Measurements from ENCODE around the gene NAALADL1. TPM values are rescaled to one million over a fixed set of nuclear protein-coding genes. Genes with fewer than 3 reads are reported as not detected.

NAALADL1 gene
- total RNA-seq, 1 experiment from 2014 or later = not detected

DNA sequence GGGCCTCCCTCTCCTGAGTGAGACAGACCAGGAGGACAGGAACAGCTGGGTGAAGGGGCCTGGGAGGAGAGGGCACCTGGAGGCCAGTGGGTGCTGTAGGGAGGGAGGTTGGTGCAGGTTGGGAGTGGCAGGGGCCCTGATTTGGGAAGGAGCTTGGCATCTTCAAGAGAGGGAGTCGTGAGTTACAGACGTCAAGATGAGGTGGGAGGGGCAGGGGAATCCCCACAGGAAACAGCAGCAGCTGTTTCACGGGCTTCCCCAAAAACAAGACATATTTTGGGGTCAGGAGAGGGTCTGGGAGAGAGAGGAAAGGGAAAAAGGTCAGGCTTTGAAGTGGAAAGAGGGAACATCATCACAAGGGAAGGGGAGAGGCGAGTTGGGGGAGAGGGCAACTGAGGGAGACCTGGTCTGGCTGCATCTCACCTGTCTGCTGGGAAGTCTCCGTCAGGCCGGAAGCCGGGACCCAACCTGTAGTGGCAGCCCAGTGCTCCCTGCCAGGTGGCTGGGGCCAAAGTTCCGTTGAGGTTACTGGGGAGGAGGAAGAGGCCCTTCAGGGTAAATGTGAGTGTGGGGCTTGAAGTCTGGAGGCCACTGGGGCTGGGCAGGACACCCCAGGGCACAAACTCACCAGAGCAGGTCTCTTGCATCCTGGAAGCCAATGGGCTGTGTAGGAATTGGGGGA is 4.4 kb downstream of the NAALADL1 start:
- intact Hi-C loops (cut with micrococcal nuclease; ENCODE audit: unreplicated experiment) = no loop called here

GRCh38 chr11:65051398-65051858 is 6.9 kb downstream of the NAALADL1 start:
- CTCF ChIA-PET = no interaction called here
- no peaks in the 10 kb centered on the region for H3K9me3 ChIP-seq (ENCODE audit: low read depth, low read length, poor library complexity, severe bottlenecking)
- H3K4me1 ChIP-seq (ENCODE audit: insufficient read depth, low read length, poor library complexity, severe bottlenecking) = no peaks in the 10 kb centered on the region
- no peaks in the 10 kb centered on the region for H3K36me3 ChIP-seq (ENCODE audit: insufficient read depth, low read length, poor library complexity, severe bottlenecking)
- no peak overlapping the region for H3K27ac ChIP-seq (ENCODE audit: low read depth, low read length, poor library complexity, severe bottlenecking)
- POLR2A ChIA-PET (ENCODE audit: low non-redundant PET) = no interaction called here
- no peak overlapping the region for H3K4me3 ChIP-seq (ENCODE audit: low read depth, low read length, poor library complexity, severe bottlenecking)
- H3K27me3 ChIP-seq (replicated peaks; ENCODE audit: insufficient read depth, low read depth, low read length, poor library complexity) = no peaks in the 10 kb centered on the region
- DNase-seq (ENCODE audit: low spot score) = no peak
- TF ChIP-seq, protein P1, sequence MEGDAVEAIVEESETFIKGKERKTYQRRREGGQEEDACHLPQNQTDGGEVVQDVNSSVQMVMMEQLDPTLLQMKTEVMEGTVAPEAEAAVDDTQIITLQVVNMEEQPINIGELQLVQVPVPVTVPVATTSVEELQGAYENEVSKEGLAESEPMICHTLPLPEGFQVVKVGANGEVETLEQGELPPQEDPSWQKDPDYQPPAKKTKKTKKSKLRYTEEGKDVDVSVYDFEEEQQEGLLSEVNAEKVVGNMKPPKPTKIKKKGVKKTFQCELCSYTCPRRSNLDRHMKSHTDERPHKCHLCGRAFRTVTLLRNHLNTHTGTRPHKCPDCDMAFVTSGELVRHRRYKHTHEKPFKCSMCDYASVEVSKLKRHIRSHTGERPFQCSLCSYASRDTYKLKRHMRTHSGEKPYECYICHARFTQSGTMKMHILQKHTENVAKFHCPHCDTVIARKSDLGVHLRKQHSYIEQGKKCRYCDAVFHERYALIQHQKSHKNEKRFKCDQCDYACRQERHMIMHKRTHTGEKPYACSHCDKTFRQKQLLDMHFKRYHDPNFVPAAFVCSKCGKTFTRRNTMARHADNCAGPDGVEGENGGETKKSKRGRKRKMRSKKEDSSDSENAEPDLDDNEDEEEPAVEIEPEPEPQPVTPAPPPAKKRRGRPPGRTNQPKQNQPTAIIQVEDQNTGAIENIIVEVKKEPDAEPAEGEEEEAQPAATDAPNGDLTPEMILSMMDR (conservative IDR thresholded peaks at IDR 0.05; ENCODE audit: low read depth, low read length) = no peak
- TF ChIP-seq EZH2 (IDR thresholded peaks at IDR 0.05; ENCODE audit: borderline replicate concordance, low read depth, low read length, poor library complexity, severe bottlenecking) = no peak
- intact Hi-C loops (cut with micrococcal nuclease; ENCODE audit: unreplicated experiment) = no loop called here
- BruUV-seq (replicated peaks) = no TSS peak

More for the DNA sequence above, 4.4 kb downstream of the NAALADL1 start:
- no peak for TF ChIP-seq EZH2 (IDR thresholded peaks at IDR 0.05; ENCODE audit: borderline replicate concordance, low read depth, low read length, poor library complexity, severe bottlenecking)
- TF ChIP-seq, protein P1 (conservative IDR thresholded peaks at IDR 0.05; ENCODE audit: low read depth, low read length) = no peak
- H3K4me1 ChIP-seq (ENCODE audit: insufficient read depth, low read length, poor library complexity, severe bottlenecking) = no peaks in the 10 kb centered on the region
- no peaks in the 10 kb centered on the region for H3K9me3 ChIP-seq (ENCODE audit: low read depth, low read length, poor library complexity, severe bottlenecking)
- ChIA-PET POLR2A (ENCODE audit: low non-redundant PET) (no interaction called here), CTCF (no interaction called here)
- no TSS peak for BruUV-seq (replicated peaks)
- no peak overlapping the region for H3K27ac ChIP-seq (ENCODE audit: low read depth, low read length, poor library complexity, severe bottlenecking)
- no peaks in the 10 kb centered on the region for H3K27me3 ChIP-seq (replicated peaks; ENCODE audit: insufficient read depth, low read depth, low read length, poor library complexity)
- DNase-seq (ENCODE audit: low spot score) = no peak
- H3K36me3 ChIP-seq (ENCODE audit: insufficient read depth, low read length, poor library complexity, severe bottlenecking) = no peaks in the 10 kb centered on the region
- no peak overlapping the region for H3K4me3 ChIP-seq (ENCODE audit: low read depth, low read length, poor library complexity, severe bottlenecking)

- intact Hi-C loops (cut with micrococcal nuclease; ENCODE audit: unreplicated experiment) = no loop called here
- H3K36me3 ChIP-seq (ENCODE audit: insufficient read depth, low read length, poor library complexity, severe bottlenecking) = peaks cover 23% of the 10 kb centered on the region
- H3K27ac ChIP-seq (ENCODE audit: low read depth, low read length, poor library complexity, severe bottlenecking) = no peak overlapping the region
- no TSS peak for BruUV-seq (replicated peaks)
- POLR2A ChIA-PET (ENCODE audit: low non-redundant PET) = no interaction called here
- H3K9me3 ChIP-seq (ENCODE audit: low read depth, low read length, poor library complexity, severe bottlenecking) = no peaks in the 10 kb centered on the region
- no peak for DNase-seq (ENCODE audit: low spot score)
- no peak for TF ChIP-seq EZH2 (IDR thresholded peaks at IDR 0.05; ENCODE audit: borderline replicate concordance, low read depth, low read length, poor library complexity, severe bottlenecking)
- TF ChIP-seq, protein P1 (conservative IDR thresholded peaks at IDR 0.05; ENCODE audit: low read depth, low read length) = no peak
- CTCF ChIA-PET = no interaction called here
- no peak overlapping the region for H3K4me3 ChIP-seq (ENCODE audit: low read depth, low read length, poor library complexity, severe bottlenecking)
- H3K4me1 ChIP-seq (ENCODE audit: insufficient read depth, low read length, poor library complexity, severe bottlenecking) = no peaks in the 10 kb centered on the region
- no peaks in the 10 kb centered on the region for H3K27me3 ChIP-seq (replicated peaks; ENCODE audit: insufficient read depth, low read depth, low read length, poor library complexity)
These were observed 10.6 kb downstream of the NAALADL1 start for GRCh38 chr11:65047581-65048422.
